SH-SY5Y (cell line): Measurements from ENCODE around the gene SNED1.

Experiments
- GATA2 ChIP-seq: IDR thresholded peaks from 2 replicates; pipeline ENCODE4 v1.6.1; 2011; ENCODE audit warnings: mild to moderate bottlenecking, low read depth, low read length
- GATA3 ChIP-seq: IDR thresholded peaks from 2 replicates; pipeline ENCODE4 v1.6.1; 2011; ENCODE audit warnings: low read depth, mild to moderate bottlenecking, low read length, moderate library complexity

DNA sequence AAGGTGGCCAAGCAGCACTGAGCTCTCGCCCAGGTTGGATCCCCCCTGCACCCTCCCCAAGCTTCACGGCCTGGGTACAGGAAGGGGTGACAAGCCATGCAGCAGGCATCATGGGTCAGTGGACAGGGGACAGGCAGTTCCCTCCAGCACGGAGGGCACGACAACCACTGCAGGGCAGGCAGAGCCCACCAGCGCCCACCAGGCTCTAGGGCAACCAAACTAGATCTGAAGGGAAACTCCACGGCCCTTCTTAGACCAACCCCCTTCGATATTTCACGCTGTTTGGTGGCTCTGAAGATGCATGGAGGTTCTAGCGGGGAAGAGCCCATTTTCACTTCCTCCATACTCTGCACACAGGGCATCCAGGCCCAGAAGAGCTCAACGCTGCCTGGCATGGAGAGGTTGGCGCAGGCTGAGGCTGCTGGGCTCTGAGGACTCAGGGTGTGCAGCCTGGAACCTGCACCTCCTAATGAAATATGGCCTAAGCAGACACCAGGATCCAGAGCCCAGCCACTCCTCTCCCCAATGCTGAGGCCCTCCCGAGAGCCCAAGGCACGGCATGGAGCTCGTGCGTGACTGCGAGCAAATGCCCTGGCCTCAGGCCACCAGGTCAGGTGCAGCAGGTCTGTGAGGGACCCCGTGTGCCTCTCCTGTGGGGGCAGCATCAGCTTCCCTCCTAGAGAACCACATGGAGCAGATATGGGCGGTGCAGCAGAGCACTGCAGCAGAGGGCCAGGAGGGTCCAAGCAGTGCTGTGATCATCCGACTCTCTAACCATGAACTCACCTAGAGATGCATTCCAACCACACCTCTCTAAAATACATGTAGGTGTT, 112.4 kb downstream of the SNED1 start:
- TF ChIP-seq GATA2 (no peak), GATA3 (no peak)
